Fibroblast of villous mesenchyme (primary cell): ENCODE measurements around the gene TPH2. TPM values are rescaled to one million over a fixed set of nuclear protein-coding genes. Genes with fewer than 3 reads are reported as not detected.

ENCODE experiments used
- DNase-seq: peaks from one replicate; pipeline ENCODE4 v3.0.0-alpha.2; 2010; ENCODE audit warnings: low read depth
- H3K4me3 ChIP-seq: 2 replicates; pipeline ENCODE4 v1.5.1; 2011; ENCODE audit warnings: low read depth, mild to moderate bottlenecking, low read length
- CTCF ChIP-seq: IDR thresholded peaks from 2 replicates; pipeline ENCODE4 v1.5.1; 2012; ENCODE audit warnings: low read depth, mild to moderate bottlenecking, low read length; ENCODE audit not compliant: insufficient read depth
- total RNA-seq: library from RNA; depleted of rRNA; stranded (reverse); fragments of >200 nt; gene quantifications from 2 replicates; pipeline ENCODE4 v1.2.3, GENCODE V29; 2012

Gene TPH2
- total RNA-seq, 1 donor = not detected

GRCh38 chr12:71972441-71973074 is 33.9 kb downstream of the TPH2 start:
- H3K4me3 ChIP-seq = no peak overlapping the region
- no peak for TF ChIP-seq CTCF
- DNase-seq = no peak

GRCh38 chr12:71973687-71974086 is 35.0 kb downstream of the TPH2 start:
- H3K4me3 ChIP-seq = no peak overlapping the region
- no peak for DNase-seq
- TF ChIP-seq CTCF = no peak

DNA sequence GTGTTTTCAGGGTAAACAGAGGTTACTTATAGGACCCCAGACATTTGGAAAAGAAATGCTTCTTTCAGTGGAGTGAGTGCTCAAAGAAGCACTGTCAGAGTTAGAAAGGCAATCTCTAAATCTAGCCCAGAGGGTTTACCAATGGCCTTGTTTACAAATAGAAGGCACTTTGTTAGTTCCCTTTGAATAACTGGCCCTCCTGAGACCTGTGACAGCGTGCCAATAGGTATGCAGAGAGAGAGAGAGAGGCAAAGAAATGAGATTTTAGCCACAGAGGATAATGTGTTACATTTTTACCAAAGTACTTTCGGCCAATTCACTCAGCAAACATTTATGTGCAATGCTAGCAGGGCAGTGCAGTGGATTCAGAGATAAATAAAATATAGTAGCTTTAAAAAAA is 41.9 kb downstream of the TPH2 start:
- no peak overlapping the region for H3K4me3 ChIP-seq
- no peak for DNase-seq
- no peak for TF ChIP-seq CTCF

DNA sequence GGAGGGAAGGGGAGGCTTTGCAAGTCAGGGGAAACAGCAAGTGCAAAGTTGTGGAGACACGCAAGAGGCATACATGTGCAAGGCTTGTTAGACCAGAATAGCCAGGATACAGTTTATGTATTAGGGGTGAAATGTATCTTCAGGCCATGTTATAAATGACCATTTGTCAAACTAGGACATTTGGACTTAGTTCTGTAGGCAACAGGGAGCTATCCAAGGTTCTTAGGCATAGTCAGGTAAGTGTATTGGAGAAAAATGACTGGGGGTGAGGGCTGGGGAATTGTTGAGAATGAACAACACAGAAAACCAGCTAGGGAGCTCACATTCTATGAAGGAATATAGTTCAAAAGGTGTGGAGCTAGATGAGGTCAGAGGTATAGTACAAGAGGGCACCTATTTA is 42.5 kb downstream of the TPH2 start:
- TF ChIP-seq CTCF = no peak
- no peak overlapping the region for H3K4me3 ChIP-seq
- DNase-seq = peak; percentile 2

DNA sequence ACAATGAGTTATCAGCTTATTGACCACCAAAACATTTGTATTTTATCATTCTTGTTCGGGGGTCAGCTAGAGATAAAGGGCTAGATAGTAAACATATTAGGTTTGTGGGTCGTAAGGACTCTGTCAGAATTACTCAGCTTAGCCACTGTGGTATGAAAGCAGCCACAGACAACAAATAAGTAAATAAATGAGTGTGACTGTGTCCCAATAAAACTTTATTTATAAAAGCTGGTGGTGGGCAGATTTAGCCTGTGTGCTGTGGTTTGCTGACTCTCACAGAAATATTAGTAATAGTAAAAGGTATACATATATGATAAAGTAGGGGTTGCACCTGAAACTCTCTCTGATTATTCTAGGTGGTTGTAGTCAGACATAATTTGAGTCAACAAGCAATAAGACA is 56.1 kb downstream of the TPH2 start:
- DNase-seq = no peak
- no peak for TF ChIP-seq CTCF
- no peak overlapping the region for H3K4me3 ChIP-seq

DNA sequence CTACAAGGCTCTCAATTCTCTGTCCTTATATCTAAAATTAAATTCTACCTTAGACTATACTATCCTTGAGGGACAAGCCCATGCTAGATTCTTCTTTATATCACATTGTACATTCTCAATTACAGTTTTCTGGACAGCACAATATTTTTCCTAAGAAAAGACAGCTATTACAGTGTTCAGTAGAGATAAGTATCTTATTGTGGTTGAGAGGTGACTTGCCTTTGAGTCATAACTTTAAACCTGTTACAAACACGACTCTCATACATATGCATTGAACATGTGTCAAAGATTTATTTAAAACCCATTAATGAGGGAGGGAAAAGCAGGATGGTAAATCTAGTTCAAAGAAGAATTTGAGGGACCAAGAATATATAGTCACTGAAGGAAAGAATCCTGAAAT is 61.1 kb downstream of the TPH2 start:
- no peak for TF ChIP-seq CTCF
- DNase-seq = no peak
- no peak overlapping the region for H3K4me3 ChIP-seq
